NCI-H510A treated with DMSO at 0.1 percent for 48 hours (cell line): ENCODE measurements around the gene RRP12.
"Not testable (repeated sequence)": the region's sequence is repeated elsewhere in the genome, so short reads cannot be mapped to it uniquely, and the experiment has no call there.

Source experiments
- DNase-seq: peaks from one replicate; lab custom pipeline; 2025; lab: John Stamatoyannopoulos, UW

Gene RRP12

DNA sequence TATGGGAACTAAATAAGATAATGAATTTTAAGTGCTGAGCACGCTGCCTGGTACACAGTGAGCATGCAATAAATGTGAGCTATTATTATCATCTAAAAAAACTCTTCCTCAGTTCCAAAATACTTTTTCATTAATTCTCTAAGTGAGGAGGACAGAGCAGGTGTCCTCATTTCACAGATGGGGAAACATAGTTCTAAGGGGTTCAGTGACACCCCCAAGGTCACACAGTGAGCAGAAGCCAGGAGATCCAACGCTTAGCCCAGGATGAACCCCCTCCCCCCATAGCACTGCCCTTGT, 6.8 kb upstream of the RRP12 start:
- DNase-seq, result no peak

GRCh38 chr10:97407211-97407951, 6.2 kb upstream of the RRP12 start:
- peak; percentile 95 for DNase-seq

DNA sequence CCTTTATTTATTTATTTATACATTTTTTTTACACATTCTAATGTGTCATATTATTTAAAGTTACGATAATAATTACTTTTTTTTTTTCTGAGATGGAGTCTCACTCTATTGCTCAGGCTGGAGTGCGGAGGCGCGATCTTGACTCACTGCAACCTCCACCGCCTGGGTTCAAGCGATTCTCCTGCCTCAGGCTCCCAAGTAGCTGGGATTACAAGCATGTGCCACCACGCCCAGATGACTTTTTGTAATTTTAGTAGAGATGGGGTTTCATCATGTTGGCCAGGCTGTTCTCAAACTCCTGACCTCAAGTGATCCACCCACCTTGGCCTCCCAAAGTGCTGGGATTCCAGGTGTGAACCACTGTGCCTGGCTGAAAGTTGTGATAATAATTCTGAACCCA, 5.3 kb upstream of the RRP12 start:
- not testable (repeated sequence) for DNase-seq

- DNase-seq, result no peak
Measured at GRCh38 chr10:97406064-97406463, 4.9 kb upstream of the RRP12 start.

DNA sequence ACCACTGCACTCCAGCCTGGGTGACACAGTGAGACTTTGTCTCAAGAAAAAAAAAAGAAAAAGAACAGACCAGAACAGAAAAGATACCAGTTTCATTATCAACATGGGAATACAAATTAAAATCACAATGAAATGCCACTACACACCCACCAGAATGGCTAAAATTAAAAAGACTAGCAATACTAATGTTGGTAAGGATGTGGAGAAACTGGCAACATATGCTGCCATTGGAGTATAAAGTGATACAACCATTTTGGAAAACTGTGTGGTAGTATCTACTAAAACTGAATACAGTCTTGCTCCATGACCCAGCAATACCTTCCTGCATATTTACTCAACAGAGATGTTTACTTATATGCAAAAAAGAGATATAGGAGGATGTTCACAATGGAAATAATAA, 2.9 kb upstream of the RRP12 start:
- no peak for DNase-seq

GRCh38 chr10:97401455-97401919, 347 bp upstream of the RRP12 start:
- no peak for DNase-seq

DNA sequence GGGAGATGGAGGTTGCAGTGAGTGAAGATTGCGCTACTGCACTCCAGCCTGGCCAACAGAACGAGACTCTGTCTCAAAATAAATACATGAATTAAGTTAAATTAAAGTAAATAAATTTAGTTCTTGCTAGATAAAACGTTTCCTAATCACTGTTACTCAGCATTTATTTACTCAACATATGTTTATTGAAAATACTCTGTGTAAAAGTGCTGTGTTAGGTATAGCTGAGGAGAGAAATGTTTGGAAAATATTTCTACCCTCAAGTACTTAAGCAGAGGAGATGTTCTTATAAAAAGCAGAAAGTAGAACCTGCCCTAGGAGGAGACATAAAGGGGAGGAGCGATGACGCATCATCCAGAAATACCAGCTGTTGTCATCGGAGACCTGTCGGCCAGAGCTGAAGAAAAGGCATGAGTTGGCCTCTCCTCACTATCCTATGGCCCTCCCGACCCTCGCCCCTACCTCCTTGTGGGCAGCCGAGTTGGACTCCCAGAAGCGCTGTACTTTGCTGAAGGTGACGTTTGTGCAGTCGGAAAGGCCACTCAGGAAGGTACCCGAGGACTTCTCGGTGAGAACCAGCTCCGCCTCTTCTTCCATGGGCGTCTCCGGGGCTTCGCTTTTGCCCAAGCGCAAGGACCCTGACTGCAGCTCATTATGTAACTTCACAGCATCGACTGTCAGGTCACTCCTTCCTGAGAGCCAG, 1.1 kb downstream of the RRP12 start:
- peak; percentile 77 for DNase-seq

DNA sequence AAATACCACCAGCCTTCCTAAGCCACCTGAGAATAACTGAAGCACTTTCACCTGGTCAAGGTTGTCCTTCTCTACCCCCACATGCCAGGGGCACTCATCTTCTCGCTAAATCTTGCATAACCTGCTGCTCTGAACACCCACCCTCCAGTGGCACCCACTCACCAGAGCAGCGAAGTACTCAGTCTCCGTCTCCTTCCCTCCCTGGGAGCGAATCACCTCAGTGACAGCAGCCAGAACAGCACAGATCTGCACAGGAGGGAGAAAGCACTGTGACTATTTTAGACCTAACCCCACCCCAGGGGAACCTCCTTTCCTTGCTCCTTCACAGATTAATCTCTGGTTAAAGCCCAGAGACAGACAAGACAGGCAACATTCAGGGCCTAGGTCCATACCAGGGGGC, 5.1 kb downstream of the RRP12 start:
- DNase-seq, result no peak

- no peak for DNase-seq
Measured at GRCh38 chr10:97393034-97393573, 8.0 kb downstream of the RRP12 start.

DNA sequence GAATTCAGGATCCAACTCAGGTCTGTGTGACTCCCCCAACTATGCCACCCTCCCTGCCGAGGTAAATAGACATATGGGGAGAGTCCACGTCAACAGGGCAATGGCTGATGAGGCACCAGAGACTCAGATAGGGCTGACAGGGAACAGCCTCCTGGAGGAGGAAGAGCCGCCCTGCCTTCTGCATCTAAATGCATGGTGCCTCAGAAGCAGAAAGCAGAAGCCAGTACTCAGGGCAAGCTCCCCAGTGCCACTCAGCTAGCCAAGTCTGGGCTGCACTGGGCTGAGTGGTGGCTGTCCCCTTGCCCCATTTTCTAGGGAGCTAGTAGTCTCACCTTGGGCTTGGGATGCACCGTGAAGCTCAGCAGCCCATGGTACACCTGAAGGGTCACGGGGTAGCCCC, 11.0 kb downstream of the RRP12 start:
- DNase-seq, result no peak

- DNase-seq, result no peak
Measured at GRCh38 chr10:97388152-97388551, 13.0 kb downstream of the RRP12 start.

GRCh38 chr10:97385565-97385964, 15.6 kb downstream of the RRP12 start:
- no peak for DNase-seq

- DNase-seq, result no peak
Measured at GRCh38 chr10:97384641-97385040, 16.5 kb downstream of the RRP12 start.

GRCh38 chr10:97384156-97384555, 17.0 kb downstream of the RRP12 start:
- DNase-seq, result no peak

DNA sequence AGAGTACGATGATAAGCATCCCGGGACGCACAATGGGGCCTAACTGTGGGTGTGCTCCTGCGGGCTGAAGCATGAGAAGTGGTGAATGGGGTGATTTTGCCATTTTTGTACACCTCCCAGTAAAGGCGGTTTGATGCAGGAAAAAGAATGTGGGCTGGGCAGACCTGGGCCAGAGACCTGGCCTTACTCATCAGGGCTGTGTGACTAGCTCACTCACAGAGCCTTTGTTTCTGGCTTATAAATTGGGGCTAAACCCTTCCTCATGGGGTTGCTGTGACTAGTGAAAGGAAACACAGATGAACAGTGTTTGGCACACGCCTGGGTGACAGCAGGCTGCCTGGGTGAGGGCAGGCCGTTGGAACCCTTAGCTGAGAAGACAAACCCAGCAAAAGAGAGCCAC, 18.0 kb downstream of the RRP12 start:
- no peak for DNase-seq

DNA sequence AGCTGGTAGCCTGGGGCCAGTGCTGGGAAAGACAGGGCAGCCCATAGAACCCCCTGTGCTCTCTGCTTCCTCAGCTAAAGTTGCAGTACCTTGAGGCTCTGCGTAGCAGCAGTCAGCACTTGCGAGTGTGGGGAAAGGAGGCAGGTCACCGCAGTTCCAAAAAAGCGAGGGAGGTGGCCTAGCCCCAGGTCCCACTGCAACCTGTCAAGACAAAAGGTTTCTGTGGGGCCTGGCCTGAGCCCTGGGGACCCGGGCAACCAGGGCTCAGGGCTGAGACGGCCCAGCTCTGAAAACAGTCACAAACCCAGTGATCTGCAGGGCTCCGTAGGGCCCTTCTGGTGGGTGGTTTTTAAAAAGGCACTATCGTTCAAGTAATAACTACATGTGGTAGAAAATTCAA, 19.5 kb downstream of the RRP12 start:
- DNase-seq, result no peak

GRCh38 chr10:97380516-97380915, 20.6 kb downstream of the RRP12 start:
- no peak for DNase-seq

DNA sequence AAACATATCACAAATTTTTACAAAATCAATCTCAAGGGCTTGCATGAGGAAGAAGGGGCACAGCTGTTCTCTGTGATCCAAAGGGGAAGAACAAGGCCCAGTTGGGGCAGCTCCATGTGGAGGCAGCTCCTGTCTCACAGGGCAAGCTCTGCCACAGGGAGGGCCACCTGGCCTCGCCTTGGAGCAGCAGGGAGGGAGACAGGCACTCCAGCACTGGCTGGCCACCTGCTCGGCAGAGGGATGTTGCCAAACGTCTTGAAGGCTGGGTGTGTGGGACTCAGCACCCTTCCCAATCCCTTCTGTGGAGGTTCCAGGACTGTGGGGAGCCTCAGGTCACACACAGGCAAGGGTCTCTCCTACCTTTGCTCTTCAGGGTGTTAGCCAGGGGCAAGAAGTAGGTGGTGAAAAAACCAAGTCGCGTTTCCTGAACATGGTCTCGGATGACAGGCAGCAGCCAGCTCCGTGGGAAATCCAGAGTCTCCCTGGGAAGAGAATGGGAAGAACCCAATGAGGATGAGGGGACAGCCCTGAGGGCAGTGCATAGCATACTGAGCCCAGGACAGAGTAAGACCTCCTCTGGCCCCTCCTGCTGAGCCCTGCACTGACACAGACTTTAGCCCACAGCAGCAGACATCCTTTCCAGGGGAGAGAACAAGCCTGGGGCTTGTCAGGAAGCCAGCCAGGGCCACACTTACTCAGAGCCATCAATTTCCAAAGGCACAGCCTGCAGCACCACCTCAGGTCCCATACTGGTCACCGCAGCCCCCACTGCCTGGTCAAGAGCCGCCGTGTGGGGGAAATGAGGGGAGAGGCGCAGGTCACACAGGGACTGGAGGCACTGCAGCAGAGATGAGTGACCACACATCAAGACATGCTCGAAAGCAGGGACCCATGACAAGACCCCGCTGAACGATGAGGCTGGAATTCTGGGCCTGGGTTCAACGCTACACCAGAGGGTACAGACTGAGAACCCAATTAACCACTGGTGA, 21.9 kb downstream of the RRP12 start:
- no peak for DNase-seq

GRCh38 chr10:97376413-97376812, 24.7 kb downstream of the RRP12 start:
- DNase-seq, result no peak

- DNase-seq, result no peak
Measured at GRCh38 chr10:97373456-97373855, 27.7 kb downstream of the RRP12 start.

DNA sequence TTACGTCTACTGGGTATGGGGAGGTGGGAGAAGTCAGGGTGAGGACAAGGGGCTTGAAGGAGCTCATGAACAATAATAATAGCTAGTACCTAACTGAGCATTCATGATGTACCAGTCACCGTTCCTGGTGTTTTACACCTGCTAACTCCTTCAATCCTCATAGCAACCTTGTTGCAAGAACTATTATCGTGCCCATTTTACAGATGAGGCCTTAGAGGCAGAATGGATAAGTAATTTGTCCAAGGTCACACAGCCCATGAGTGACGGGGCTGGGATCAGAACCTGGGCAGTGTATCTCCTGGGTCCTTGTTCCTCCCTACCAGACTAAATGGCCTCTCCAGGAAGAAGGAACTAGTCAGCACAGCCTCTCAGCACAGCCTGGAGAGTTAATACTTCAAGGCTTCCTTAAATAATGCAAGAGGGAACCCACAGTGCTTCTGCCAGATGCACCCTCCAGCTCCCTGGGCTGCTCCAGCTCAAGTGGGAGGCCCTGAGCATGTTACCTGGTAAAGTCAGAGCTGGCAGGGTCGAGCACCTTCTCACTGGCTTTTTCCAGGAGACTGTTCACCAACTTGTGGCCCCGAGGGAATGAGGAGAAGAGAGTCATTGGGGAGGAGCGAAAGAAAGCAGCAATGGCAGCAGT, 28.8 kb downstream of the RRP12 start:
- DNase-seq, result no peak

DNA sequence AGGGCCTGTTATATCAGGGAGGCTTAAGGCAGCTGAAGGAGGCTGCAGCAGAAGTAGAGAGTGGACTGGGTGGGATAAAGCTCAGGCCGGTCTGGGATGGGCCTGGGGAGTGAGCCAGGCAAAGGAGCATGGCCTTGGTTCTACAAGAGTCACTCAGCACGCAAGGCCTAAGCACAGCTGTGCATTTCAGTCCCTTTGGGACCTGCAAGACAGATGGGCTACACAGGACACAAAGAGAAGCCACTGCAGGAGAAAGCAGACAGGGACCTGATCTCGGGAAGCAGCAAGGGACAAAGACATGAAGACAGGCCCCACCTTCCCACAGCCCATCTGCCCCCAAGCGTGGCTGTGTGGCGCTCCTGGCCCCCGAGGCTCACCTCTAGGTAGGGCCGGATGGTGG, 29.4 kb downstream of the RRP12 start:
- DNase-seq, result no peak
